WTC11 (cell line): ENCODE data around the gene MTHFS.

ENCODE experiments used
- CREB1 ChIP-seq: sonication (generic); formaldehyde crosslinking; IDR thresholded peaks from 2 replicates; pipeline ENCODE4 v1.8.0; 2023; ENCODE audit warnings: mild to moderate bottlenecking, missing genetic modification reagents
- CTCF ChIP-seq: fragments of 200-600 bp; IDR thresholded peaks from 2 replicates; pipeline ENCODE4 v1.8.0; 2022; ENCODE audit warnings: antibody characterized with exemption
- ETV6 ChIP-seq: sonication (generic); formaldehyde crosslinking; IDR thresholded peaks from 2 replicates; pipeline ENCODE4 v1.8.1; 2022; ENCODE audit warnings: mild to moderate bottlenecking, missing genetic modification reagents
- MAX ChIP-seq: sonication (generic); formaldehyde crosslinking; IDR thresholded peaks from 2 replicates; pipeline ENCODE4 v1.8.0; 2022; ENCODE audit warnings: mild to moderate bottlenecking, missing genetic modification reagents

GRCh38 chr15:79923515-79924169 lies 26.8 kb upstream of the MTHFS start:
- TF ChIP-seq CTCF (no peak), ETV6 (0 out of 2 replicates have a peak, but pooled peaks have one; percentile 52), CREB1 (peak; percentile 58; the same call in 1 of the 2 replicates), MAX (CRISPR knock-in tag) (peak; percentile 76)
